Measurements from ENCODE around the gene P2RX1. TPM values are rescaled to one million over a fixed set of nuclear protein-coding genes. Genes with fewer than 3 reads are reported as not detected.

P2RX1 gene
- polyA plus RNA-seq (2011; rRNA removed) (0.05 TPM in 1 of 2 replicates, not detected in the other), polyA minus RNA-seq (2011; rRNA and poly(A)+ RNA removed) (not detected in 2 replicates)

DNA sequence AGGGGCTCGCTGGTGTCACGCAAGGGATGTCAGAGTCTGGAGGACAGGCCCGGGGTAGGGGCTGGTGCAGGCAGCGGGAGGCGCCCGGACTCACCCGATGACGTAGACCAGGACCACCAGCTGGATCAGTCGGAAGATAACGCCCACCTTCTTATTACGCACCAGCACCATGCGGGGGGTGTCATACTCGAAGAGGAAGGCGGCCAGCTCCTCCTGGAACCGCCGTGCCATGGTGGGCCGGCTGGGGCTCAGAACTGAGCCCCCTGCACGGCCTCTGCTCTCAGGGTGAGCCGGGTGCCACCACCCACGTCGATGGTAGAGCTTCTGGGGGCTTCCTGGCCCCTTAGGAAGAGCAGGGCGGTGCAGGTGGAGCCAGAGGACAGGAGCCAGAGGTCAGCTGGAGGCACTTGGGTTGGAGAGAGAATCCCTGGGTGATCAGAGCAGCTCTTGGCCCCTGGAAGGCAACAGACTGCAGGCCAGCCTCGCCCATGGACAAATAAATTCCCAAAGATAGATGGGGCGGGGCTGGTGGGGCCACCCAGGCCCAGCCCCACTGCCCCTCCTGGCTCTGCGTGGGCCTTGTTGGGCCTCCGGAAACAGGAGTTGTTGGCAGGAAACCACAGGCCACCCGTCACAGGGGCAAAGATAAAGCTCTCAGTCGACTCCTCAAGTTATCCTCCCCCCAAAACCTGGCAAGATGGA is at the start of gene P2RX1:
P2RX1 (minus strand) TSS at position 471 of the 702 bp plus-strand sequence; CDS start at position 231, 240 bp downstream.
- H3K4me3 ChIP-seq (ENCODE audit: low read depth, low read length), result no peak within 1 kb of the TSS
- CTCF ChIA-PET, result interaction anchor here (2.3 kb wide), 1 partner anchor 159 kb away, joined by 7 read pairs; no protein-coding TSS in a partner anchor
- H3K27ac ChIP-seq (ENCODE audit: low read depth, low read length), result no peak within 1 kb of the TSS
- peaks cover 5% of the 10 kb centered on the region; the same call in 1 of the 2 replicates for H3K9me3 ChIP-seq (ENCODE audit: control insufficient read depth, insufficient read depth, low read length)
- POLR2A ChIA-PET, result no interaction called here
- H3K27me3 ChIP-seq (ENCODE audit: control insufficient read depth, insufficient read depth, low read length), result peaks cover 7% of the 10 kb centered on the region
- TF ChIP-seq CTCF (IDR thresholded peaks at IDR 0.05; ENCODE audit: low read depth, low read length), result no peak
- no peak for DNase-seq (ENCODE audit: low read depth, low spot score)

DNA sequence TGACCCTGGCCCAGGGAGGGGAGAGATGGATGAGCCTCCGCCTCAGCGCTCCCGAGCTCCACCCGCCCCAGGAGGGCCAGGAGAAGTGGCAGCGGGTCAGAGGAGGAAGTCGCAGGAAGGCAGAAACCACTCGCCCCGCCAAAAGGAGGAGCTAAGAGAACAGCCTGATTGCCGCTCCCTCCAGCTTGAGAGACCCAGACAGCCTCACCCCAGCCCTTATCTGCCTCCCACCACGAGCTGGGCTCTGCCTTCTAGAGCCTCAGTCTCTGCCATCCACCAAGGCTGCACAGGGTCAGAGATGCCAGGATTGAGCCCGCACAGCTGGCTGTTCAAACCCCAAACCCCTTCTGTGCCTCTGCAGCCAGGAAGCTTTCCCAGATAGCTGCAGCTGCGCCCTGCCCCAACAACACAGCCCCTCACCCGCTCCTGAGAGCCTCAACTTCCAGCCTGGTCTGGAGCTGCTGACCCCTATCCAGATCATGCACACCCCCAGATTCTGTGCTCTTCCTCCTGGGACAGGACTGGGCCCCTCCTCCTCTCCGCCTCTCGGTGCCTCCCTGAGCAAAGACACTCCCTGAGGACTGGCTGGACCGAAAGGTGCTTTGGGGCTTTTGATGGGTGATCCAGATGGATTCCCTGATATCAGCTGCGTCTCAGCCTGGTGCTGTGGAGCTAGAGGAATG is 49.0 kb upstream of the P2RX1 start:
- TF ChIP-seq CTCF (IDR thresholded peaks at IDR 0.05; ENCODE audit: low read depth, low read length), result no peak
- CTCF ChIA-PET, result interaction anchor here (0.9 to 1.5 kb wide), 3 partner anchors 44 to 119 kb away, joined by 4 read pairs; partner anchors contain the start of gene NCBP3
- no peaks in the 10 kb centered on the region; the same call in 1 of the 2 replicates for H3K9me3 ChIP-seq (ENCODE audit: control insufficient read depth, insufficient read depth, low read length)
- DNase-seq (ENCODE audit: low read depth, low spot score), result no peak
- H3K27me3 ChIP-seq (ENCODE audit: control insufficient read depth, insufficient read depth, low read length), result peaks cover 41% of the 10 kb centered on the region
- no peak overlapping the region for H3K27ac ChIP-seq (ENCODE audit: low read depth, low read length)
- H3K4me3 ChIP-seq (ENCODE audit: low read depth, low read length), result 0 out of 2 replicates have a peak overlapping the region, but pooled peaks have one; percentile 5
- POLR2A ChIA-PET, result interaction anchor here (0.6 to 1.8 kb wide), 4 partner anchors 9 to 179 kb away, joined by 3 to 6 read pairs (median 4); no protein-coding TSS in a partner anchor

- TF ChIP-seq CTCF (IDR thresholded peaks at IDR 0.05; ENCODE audit: low read depth, low read length), result no peak
- H3K27me3 ChIP-seq (ENCODE audit: control insufficient read depth, insufficient read depth, low read length), result peaks cover 40% of the 10 kb centered on the region
- no peak within 1 kb of the TSS for H3K27ac ChIP-seq (ENCODE audit: low read depth, low read length)
- DNase-seq (ENCODE audit: low read depth, low spot score), result no peak
- ChIA-PET CTCF (interaction anchor here (1.4 to 1.5 kb wide), 2 partner anchors 44 to 118 kb away, joined by 4 read pairs; partner anchors contain the start of gene NCBP3), POLR2A (interaction anchor here (1.0 to 1.8 kb wide), 2 partner anchors 8 to 44 kb away, joined by 3 to 6 read pairs; no protein-coding TSS in a partner anchor)
- H3K4me3 ChIP-seq (ENCODE audit: low read depth, low read length), result peak within 1 kb of the TSS; percentile 49
- H3K9me3 ChIP-seq (ENCODE audit: control insufficient read depth, insufficient read depth, low read length), result no peaks in the 10 kb centered on the region; the same call in 1 of the 2 replicates
These were observed 48.2 kb upstream of the P2RX1 start, which contains the start of gene ATP2A3 for GRCh38 chr17:3964203-3965117. Gene ATP2A3, minus strand, starts transcription at chr17:3964437. Its CDS starts 146 bp downstream, at chr17:3964291.

DNA sequence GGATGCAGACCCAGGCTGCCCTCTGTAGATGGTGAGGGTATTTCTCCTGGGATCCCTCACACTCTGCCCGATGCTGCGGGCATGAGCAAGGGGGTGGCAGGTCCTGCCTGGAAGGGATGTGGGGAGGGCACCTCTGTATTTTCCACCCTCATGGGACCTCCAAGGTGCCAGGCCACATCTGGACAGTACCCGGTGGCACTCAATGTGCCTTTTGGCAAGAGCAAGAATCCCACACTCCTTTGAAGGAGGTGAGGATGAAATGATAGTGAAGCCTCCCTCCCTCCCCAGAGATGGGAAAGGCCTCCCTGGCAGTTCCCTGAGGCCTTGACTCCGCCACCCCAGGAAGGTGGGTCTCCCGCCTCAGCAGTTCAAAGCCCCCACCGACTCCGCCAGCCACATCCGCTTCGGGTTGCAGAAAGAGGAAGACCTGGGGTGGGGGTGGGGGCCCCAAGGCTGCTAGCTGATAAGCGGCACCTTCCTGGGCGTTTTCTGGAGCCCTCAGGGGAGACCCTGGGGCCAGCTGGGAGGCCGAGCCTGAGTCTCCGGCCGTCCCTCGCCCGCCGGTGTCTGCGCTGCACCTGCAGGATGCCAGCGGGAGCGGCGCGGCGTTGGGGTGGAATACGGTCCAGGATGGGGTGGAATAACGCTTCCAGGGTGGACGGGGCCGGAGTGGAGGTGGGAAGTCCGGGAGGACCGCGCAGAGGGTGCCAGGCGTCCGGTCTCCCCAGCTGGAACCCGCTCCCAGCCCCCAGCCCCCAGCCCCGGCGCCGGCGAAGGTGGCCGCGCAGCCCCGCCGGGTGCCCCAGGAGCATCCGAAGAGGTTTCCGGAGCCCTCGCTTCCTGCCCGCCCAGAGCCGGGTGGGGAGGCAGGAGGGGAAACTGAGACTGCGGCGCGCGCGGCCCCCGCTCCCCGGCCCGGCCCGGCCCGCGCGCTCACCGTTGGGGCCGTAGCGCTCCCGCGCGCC is 47.3 kb upstream of the P2RX1 start:
- DNase-seq (ENCODE audit: low read depth, low spot score), result no peak
- POLR2A ChIA-PET, result no interaction called here
- Histone ChIP-seq H3K4me3 (ENCODE audit: low read depth, low read length) (peak overlapping the region; percentile 49; the same call in 1 of the 2 replicates), H3K27me3 (ENCODE audit: control insufficient read depth, insufficient read depth, low read length) (peaks cover 40% of the 10 kb centered on the region), H3K27ac (ENCODE audit: low read depth, low read length) (no peak overlapping the region), H3K9me3 (ENCODE audit: control insufficient read depth, insufficient read depth, low read length) (no peaks in the 10 kb centered on the region; the same call in 1 of the 2 replicates)
- TF ChIP-seq CTCF (IDR thresholded peaks at IDR 0.05; ENCODE audit: low read depth, low read length), result no peak
- CTCF ChIA-PET, result no interaction called here

Data from AG04450 (cell line).